ENCODE results near the gene ACADL. TPM values are rescaled to one million over a fixed set of nuclear protein-coding genes. Genes with fewer than 3 reads are reported as not detected.

Gene ACADL
- total and polyA plus RNA-seq, 9 donors = 4.5 to 39.0 (median 10.5) TPM

- intact Hi-C loops (cut with DNase I) = no loop called here
- Histone ChIP-seq H3K27me3 (no peaks in the 10 kb centered on the region), H3K27ac (no peak overlapping the region), H3K4me1 (ENCODE audit: insufficient read depth) (no peaks in the 10 kb centered on the region), H3K36me3 (no peaks in the 10 kb centered on the region), H3K4me3 (no peak overlapping the region), H3K9me3 (no peaks in the 10 kb centered on the region)
- TF ChIP-seq CTCF (IDR thresholded peaks at IDR 0.05) (no peak), POLR2A (IDR thresholded peaks at IDR 0.05) (no peak), EP300 (IDR thresholded peaks at IDR 0.05) (no peak)
- DNase-seq = no peak
Observed at GRCh38 chr2:210230984-210231383, 5.7 kb upstream of the ACADL start.

GRCh38 chr2:210230518-210230917, 5.3 kb upstream of the ACADL start:
- Histone ChIP-seq H3K4me1 (ENCODE audit: insufficient read depth) (peaks cover 2% of the 10 kb centered on the region), H3K4me3 (no peak overlapping the region), H3K27me3 (no peaks in the 10 kb centered on the region), H3K27ac (no peak overlapping the region), H3K36me3 (no peaks in the 10 kb centered on the region), H3K9me3 (no peaks in the 10 kb centered on the region)
- WGBS, 3 donors = 88 to 97% (median 92%) methylated on average over 2 of the region's 2 CpGs
- intact Hi-C loops (cut with DNase I) = no loop called here
- TF ChIP-seq EP300 (IDR thresholded peaks at IDR 0.05) (no peak), CTCF (IDR thresholded peaks at IDR 0.05) (no peak)
- DNase-seq = no peak

GRCh38 chr2:210228586-210228985, 3.3 kb upstream of the ACADL start:
- peak in 1 of 5 donors; percentile 17 for DNase-seq
- Histone ChIP-seq H3K4me3 (no peak overlapping the region), H3K4me1 (ENCODE audit: insufficient read depth) (peaks cover 6% of the 10 kb centered on the region), H3K27ac (no peak overlapping the region), H3K27me3 (no peaks in the 10 kb centered on the region), H3K9me3 (no peaks in the 10 kb centered on the region), H3K36me3 (no peaks in the 10 kb centered on the region)
- 91 to 95% (median 94%) methylated on average over 7 of the region's 7 CpGs for WGBS, 3 donors
- intact Hi-C loops (cut with DNase I) = no loop called here
- TF ChIP-seq POLR2A (IDR thresholded peaks at IDR 0.05) (no peak), CTCF (IDR thresholded peaks at IDR 0.05) (no peak), EP300 (IDR thresholded peaks at IDR 0.05) (no peak)

- intact Hi-C loops (cut with DNase I) = no loop called here
- WGBS, 3 donors = 93 to 96% (median 93%) methylated on average over 4 of the region's 4 CpGs
- TF ChIP-seq POLR2A (IDR thresholded peaks at IDR 0.05) = no peak
- no peak for TF ChIP-seq CTCF (IDR thresholded peaks at IDR 0.05)
- TF ChIP-seq EP300 (IDR thresholded peaks at IDR 0.05) = no peak
Observed at GRCh38 chr2:210227290-210228088, 2.2 kb upstream of the ACADL start.

More at GRCh38 chr2:210227290-210228088, 2.2 kb upstream of the ACADL start:
- DNase-seq = no peak
- no peak overlapping the region for H3K4me3 ChIP-seq
- H3K4me1 ChIP-seq (ENCODE audit: insufficient read depth) = peaks cover 6% of the 10 kb centered on the region
- no peak overlapping the region for H3K27ac ChIP-seq
- H3K27me3 ChIP-seq = no peaks in the 10 kb centered on the region
- H3K36me3 ChIP-seq = no peaks in the 10 kb centered on the region
- no peaks in the 10 kb centered on the region for H3K9me3 ChIP-seq

Data from ovary (tissue), 9 donors.